ENCODE measurements around the gene THSD4.

DNA sequence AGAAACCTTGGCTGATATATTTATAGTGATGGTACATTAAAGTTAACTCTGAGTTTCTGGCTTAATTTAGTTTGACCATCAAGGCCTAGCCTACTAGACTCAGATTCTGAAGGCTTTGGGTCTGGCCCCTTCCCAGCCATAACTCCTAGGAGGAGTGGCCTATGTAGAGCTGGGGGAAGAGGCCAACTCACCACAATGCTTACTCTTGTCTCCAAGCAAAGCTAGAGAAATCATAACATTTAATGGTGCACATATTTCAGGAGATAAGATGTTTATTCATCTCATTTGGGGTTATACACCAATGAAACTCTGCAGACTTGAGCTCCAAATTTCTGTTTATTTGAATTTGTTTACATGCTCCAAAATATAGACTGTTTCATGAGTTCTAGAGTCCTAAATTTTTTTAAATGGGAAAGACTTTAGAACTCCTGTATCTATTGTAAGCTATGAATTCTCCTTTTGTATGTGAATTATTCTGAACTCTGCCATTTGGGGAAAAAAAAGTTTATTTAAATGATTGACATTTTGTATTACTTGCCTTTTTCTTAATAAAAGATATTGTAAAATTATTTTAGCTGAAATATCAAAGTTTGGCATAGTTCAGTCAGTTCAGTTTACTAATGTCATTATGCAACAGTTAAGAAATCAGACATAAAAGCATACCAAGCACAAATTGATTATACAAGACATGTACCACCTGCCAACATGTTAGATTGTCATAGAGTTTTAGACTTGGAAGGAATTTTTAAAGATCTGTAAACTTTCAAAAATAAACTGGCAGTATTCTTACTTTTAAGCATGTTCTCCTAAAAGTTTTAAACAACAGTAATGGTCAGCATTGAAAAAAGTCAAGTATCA is 551.7 kb downstream of the THSD4 start:
- TF ChIP-seq, protein P1, sequence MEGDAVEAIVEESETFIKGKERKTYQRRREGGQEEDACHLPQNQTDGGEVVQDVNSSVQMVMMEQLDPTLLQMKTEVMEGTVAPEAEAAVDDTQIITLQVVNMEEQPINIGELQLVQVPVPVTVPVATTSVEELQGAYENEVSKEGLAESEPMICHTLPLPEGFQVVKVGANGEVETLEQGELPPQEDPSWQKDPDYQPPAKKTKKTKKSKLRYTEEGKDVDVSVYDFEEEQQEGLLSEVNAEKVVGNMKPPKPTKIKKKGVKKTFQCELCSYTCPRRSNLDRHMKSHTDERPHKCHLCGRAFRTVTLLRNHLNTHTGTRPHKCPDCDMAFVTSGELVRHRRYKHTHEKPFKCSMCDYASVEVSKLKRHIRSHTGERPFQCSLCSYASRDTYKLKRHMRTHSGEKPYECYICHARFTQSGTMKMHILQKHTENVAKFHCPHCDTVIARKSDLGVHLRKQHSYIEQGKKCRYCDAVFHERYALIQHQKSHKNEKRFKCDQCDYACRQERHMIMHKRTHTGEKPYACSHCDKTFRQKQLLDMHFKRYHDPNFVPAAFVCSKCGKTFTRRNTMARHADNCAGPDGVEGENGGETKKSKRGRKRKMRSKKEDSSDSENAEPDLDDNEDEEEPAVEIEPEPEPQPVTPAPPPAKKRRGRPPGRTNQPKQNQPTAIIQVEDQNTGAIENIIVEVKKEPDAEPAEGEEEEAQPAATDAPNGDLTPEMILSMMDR (IDR thresholded peaks at IDR 0.05; ENCODE audit: low read length): no peak
- TF ChIP-seq EZH2 (IDR thresholded peaks at IDR 0.05; ENCODE audit: borderline replicate concordance, low read length): no peak
